Gastroesophageal sphincter (tissue), 3 donors: ENCODE data around the gene IFNL3.

Experiments
- CTCF ChIP-seq, 4 experiments: fragments of 200-600 bp in 2 of 4; fragments of 450-650 bp in 2 of 4; sonication (generic) in 1 of 4; IDR thresholded peaks; one replicate each; pipeline ENCODE4 v1.5.1; 2017 to 2019; ENCODE audit warnings: antibody characterized with exemption in 4 of 4, mild to moderate bottlenecking in 2 of 4, moderate library complexity in 2 of 4
- EP300 ChIP-seq: sonication (generic); formaldehyde crosslinking; IDR thresholded peaks from one replicate; pipeline ENCODE4 v1.6.1; 2017; ENCODE audit warnings: antibody characterized with exemption, mild to moderate bottlenecking
- POLR2A ChIP-seq, 2 donors: fragments of 450-650 bp; IDR thresholded peaks; one replicate each; pipeline ENCODE4 v1.6.1; 2017; ENCODE audit warnings: antibody characterized with exemption in 2 of 2, mild to moderate bottlenecking in 2 of 2, moderate library complexity in 1 of 2
- POLR2AphosphoS5 ChIP-seq: sonication (generic); formaldehyde crosslinking; IDR thresholded peaks from one replicate; pipeline ENCODE4 v1.6.1; 2017; ENCODE audit warnings: antibody characterized with exemption

GRCh38 chr19:39203372-39204341, 41.1 kb downstream of the IFNL3 start, which contains the start of gene SYCN:
- no peak for TF ChIP-seq POLR2A (IDR thresholded peaks at IDR 0.05)
- no peak for TF ChIP-seq CTCF (IDR thresholded peaks at IDR 0.05)
- TF ChIP-seq POLR2AphosphoS5, result no peak
- TF ChIP-seq EP300, result no peak
